ENCODE results near the gene ADRM1.

Gene ADRM1

DNA sequence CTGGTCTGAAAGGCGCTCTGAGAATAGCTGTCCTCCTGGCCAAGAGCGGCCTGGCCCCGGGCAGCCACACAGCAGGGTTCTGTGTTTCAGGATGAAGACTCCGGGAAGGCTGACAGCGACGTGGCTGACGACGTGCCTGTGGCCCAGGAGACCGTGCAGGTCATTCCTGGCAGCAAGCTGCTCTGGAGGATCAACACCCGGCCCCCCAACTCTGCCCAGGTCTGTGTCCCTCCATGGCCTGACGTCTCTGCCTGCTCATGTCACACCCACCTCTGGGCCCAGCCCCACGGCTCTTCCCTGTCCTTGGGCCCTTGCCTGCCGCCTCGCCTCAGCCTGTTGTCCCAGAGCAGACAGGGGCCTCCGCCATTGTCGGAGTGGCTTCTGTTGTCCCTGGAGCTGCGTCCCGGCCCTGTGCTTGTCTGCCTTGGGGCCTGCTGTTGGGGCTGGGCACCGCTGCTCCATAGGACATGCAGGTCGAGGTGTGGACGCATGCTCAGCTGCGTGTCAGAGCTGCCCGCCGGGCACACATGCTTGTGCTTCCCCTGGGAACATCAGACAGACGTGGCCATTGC is 16.2 kb upstream of the ADRM1 start:
- TF ChIP-seq GATA1 (IDR thresholded peaks at IDR 0.05; ENCODE audit: low read depth, low read length) (no peak), POLR2A (IDR thresholded peaks at IDR 0.05; ENCODE audit: low read length) (no peak)
- DNase-seq: no peak

DNA sequence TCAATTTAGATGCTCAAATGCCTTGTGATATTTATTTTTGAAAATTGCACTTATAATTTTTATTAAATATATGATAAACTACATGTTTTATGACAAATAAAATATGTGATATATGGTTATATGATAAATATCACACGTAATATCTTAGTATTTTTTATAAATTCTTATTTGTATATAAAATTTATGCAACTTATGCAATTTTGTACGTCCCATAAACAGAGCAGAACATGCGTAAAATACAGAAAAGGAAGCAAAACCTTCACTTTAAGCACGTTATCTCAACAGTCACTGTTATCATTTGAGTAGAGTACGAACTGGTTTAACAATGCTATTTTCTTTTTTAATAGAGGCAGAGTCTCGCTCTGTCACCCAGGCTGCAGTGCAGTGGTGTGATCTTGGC is 15.7 kb upstream of the ADRM1 start:
- no peak for TF ChIP-seq POLR2A (IDR thresholded peaks at IDR 0.05; ENCODE audit: low read length)
- TF ChIP-seq GATA1 (IDR thresholded peaks at IDR 0.05; ENCODE audit: low read depth, low read length): no peak
- DNase-seq: no peak

DNA sequence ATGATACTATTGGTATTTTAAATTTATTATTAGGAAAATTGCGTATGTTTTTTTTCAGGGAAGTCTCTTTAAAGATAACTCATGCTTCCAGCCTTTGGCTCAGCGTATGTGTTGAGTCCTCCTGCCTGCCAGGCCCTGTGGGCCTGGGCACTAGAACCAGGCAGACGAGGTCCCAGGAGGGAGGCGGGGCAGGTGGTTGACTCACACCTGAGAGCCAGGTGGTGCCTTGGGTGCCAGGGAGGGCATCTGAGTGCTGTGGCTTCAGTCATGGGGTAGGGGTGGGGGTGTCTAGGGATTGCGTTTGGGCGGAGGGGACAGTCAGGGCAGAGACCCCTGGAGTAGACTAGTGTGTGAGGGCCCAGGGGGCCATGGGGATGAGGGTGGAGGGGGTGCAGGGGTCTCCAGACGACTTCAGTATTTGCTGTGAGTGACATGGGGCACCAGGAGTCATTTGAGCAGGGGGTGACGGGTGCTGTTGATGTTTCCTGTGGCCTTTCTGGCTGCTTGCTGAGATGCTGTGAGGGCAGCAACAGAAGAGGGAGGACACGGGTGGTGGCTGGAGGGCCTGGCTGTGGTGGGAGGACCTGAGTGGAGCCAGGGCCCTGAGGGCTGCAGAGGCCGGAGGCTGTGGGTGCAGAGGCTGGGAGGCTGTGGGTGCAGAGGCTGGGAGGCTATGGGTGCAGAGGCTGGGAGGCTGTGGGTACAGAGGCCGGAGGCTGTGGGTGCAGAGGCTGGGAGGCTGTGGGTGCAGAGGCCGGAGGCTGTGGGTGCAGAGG is 14.8 kb upstream of the ADRM1 start:
- no peak for DNase-seq
- TF ChIP-seq POLR2A (IDR thresholded peaks at IDR 0.05; ENCODE audit: low read length) (no peak), GATA1 (IDR thresholded peaks at IDR 0.05; ENCODE audit: low read depth, low read length) (no peak)

DNA sequence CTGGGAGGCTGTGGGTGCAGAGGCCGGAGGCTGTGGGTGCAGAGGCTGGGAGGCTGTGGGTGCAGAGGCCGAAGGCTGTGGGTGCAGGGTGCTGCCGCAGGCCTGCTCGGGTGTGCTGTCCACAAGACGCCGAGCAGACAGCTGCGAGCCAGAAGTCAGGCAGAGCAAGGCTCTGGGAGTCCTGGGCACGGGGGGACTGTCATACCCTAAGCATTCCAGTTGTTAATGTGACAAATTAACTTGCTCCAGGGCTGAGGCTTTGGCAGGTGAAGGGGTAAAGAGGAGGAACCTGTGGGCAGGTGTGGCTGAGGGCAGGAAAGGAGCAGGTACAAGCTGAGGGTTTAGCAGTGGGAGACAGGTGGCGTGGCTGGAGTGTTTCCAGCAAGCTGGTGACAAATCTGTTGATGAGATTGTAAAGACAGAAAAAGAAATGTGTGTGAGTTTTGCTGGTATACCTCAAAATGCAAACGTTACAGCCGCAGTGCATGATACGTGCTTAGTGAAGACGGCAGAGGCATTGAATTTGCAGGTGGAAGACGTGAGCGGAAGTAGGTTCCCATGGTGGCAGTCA is 14.2 kb upstream of the ADRM1 start:
- no peak for TF ChIP-seq GATA1 (IDR thresholded peaks at IDR 0.05; ENCODE audit: low read depth, low read length)
- TF ChIP-seq POLR2A (IDR thresholded peaks at IDR 0.05; ENCODE audit: low read length): no peak
- no peak for DNase-seq

DNA sequence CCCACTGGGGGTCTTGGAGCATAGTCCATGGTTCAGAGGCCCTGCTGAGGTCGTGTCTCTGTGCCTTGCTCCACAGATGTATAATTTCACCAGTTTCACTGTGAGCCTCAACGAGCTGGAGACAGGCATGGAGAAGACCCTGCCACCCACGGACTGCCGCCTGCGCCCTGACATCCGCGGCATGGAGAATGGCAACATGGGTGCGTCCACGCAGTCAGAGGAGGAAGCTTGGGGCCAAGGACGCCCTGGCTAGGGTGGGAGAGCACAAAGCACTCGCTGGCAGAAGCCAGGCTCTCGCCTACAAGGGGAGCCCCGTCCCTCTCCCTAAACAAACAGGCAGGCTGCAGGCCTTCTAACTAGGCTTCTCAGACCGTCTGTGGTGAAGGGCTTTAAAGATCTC is 13.7 kb upstream of the ADRM1 start:
- TF ChIP-seq GATA1 (IDR thresholded peaks at IDR 0.05; ENCODE audit: low read depth, low read length) (no peak), POLR2A (IDR thresholded peaks at IDR 0.05; ENCODE audit: low read length) (no peak)
- DNase-seq: no peak

DNA sequence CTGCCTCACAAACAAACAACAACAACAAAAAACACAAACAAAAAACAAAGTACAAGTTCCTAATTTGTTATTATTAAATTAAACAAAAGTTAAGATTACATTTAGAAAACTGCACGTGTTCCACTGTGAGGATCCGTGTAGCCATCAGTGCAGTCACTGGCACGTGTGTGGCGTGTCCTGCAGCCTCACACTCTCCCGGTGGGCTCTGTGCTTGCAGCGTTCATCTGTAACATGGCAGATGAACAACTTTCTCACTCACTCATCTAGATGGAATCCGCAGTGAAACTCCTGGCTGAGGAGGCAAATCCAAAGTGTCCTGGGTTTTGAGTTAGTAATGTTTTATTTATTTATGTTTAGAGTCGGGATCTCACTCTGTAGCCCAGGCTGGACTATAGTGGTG is 12.9 kb upstream of the ADRM1 start:
- DNase-seq: no peak
- no peak for TF ChIP-seq GATA1 (IDR thresholded peaks at IDR 0.05; ENCODE audit: low read depth, low read length)
- no peak for TF ChIP-seq POLR2A (IDR thresholded peaks at IDR 0.05; ENCODE audit: low read length)

DNA sequence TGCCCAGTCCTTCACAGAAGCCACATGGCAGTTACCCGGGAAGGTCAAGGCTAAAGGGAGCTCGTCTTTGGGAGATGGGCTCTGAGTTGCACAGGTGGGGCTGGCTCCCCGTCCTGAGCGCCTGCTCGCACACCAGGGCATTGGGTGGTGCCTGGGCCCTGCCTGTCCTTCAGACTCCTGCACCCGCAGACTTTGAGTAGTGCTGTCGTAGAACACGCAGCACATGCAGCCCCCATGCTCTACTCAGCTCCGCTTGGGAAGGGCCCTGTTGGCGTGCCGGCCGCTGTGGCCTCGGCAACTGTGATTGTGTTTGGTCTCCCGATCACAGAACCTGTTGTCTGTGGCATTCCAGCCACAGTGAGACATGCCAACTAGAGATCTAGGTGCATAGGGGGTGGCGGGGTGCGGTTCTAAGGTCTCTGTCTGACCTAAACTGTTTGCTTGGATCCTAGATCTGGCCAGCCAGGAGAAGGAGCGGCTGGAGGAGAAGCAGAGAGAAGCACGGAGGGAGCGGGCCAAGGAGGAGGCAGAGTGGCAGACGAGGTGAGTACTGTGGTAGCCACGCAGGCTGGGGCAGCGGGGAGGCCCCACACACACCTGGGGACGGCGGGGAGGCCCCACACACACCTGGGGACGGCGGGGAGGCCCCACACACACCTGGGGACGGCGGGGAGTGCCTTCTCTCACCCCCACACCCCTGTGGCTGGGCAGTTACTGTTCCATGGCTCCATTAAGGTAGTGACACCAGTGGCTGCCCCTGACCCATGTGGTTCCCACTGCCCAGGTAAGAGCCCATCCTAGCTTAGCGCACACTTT is 11.3 kb upstream of the ADRM1 start:
- TF ChIP-seq GATA1 (IDR thresholded peaks at IDR 0.05; ENCODE audit: low read depth, low read length) (no peak), POLR2A (IDR thresholded peaks at IDR 0.05; ENCODE audit: low read length) (no peak)
- no peak for DNase-seq

DNA sequence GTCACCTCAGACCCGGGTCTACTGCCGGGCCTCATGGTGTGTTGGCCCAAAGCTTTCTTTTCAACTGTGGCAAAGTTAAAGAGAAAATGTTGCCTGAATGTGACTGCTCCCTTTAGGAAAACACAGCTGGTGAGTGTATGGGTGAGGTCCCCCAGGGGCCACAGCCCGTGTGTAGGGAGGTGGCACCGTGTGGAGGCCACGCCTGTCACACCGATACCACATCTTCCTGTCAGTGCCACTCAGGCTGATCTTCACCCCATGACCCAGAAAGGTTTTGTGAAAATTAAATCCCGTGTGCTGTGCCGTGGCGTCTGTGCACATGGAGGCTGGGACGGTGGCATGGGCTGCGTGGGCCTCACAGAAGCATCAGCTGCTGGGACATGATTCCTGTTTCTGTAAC is 10.7 kb upstream of the ADRM1 start:
- TF ChIP-seq GATA1 (IDR thresholded peaks at IDR 0.05; ENCODE audit: low read depth, low read length) (no peak), POLR2A (IDR thresholded peaks at IDR 0.05; ENCODE audit: low read length) (no peak)
- DNase-seq: no peak

DNA sequence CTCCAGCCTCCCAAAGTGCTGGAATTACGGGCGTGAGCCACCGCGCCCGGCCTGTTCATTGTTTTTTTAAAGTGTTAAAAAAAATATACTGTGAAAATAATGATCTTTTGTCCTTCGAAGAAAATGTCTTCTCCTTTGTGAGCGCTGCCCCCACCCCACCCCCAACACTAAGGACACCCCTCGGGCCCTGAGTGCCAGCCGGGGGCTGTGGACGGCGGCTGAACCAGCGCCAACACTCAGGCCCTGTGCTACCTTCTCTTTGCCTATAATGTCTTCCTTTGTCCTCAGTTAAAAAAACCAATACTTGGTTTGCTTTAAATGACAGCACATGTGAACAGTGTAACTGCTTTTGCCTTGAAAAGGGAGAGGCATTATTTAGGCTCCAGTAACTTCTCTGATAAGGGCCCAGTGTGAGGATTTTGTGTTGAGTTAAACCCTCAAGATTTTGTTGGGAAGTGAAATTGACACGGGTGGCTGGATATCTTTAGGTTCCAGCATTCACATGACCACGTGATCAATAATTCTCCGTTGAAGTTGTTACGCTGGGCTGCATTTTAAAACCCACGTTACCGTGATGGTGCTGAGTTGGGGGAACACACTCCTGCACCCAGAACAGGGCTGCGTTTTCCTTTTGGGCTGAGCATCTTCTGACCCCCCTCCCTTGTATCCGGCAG is 9.5 kb upstream of the ADRM1 start:
- TF ChIP-seq POLR2A (IDR thresholded peaks at IDR 0.05; ENCODE audit: low read length) (no peak), GATA1 (IDR thresholded peaks at IDR 0.05; ENCODE audit: low read depth, low read length) (no peak)
- no peak for DNase-seq

DNA sequence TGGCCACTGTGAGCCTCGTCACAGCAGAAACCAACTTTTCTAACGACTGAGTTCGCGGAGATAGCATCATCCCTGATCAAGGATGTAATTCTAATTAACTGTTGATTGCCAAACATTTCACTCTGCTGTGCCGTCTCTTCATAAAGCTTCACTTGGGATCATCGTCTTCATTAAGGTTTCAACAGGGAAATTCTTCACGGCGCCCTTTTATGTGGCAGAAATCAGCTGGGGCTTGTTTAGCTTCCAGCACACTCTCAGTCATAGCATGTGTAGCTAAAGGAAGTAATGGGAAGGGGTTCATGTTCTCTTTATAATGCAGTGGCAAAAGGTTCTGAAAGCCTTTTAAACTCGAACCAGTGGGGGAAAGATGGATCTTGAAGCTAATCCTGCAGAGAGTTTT is 8.9 kb upstream of the ADRM1 start:
- no peak for DNase-seq
- TF ChIP-seq GATA1 (IDR thresholded peaks at IDR 0.05; ENCODE audit: low read depth, low read length) (no peak), POLR2A (IDR thresholded peaks at IDR 0.05; ENCODE audit: low read length) (no peak)

DNA sequence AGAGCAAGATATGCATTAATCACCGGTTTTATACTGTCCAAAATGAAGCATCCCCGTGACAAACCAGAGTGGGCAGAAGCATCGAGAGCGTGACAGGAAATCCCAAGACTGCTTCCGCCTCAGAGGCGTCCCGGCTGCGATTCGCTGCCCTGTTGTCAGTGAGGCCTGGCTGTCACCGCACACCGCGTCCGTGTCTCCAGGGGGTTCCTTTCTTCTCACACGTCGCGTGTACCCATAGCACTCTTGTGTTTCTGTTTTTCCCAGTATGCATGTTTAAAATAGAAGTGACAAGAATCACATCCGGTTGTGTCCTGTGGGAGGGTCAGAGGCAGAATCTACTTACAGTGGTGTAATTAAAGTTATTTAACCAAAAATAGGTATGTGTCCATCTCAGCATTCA is 8.3 kb upstream of the ADRM1 start:
- DNase-seq: no peak
- no peak for TF ChIP-seq POLR2A (IDR thresholded peaks at IDR 0.05; ENCODE audit: low read length)
- TF ChIP-seq GATA1 (IDR thresholded peaks at IDR 0.05; ENCODE audit: low read depth, low read length): no peak

DNA sequence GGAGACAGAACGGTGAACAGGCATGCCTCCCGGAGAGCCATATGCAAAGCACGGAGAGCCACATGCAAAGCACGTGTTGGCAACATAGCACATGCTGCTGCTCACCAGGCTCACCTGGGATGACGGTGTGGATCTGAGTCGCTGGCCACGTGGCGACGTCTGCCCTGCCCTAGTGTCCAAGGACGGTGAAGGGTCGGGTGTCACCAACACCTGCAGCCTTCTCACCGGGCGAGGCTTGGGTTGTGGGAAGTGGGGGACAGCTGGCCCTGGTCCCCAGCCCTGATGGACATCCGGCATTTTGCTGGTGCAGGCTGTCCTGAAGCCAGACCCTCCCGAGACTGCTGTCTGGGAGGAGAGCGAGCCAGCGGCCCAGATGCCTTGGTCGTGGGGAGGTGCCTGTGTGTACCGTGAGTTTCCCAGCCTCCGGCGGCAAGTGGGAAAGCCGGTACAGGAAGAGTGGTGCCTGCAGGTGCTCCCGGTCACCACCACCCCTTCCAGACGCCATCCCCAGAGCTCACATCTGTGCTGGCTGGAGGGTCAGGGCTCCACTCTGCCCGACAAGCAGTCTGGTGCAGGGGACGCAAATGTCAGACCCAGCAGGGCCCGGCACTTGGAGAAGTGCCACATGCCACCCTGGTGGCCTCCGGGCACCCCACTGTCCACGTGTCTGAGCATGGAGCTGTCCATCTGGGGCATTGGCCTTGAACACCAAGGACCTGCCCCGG is 5.9 kb upstream of the ADRM1 start:
- TF ChIP-seq POLR2A (IDR thresholded peaks at IDR 0.05; ENCODE audit: low read length) (no peak), GATA1 (IDR thresholded peaks at IDR 0.05; ENCODE audit: low read depth, low read length) (no peak)
- no peak for DNase-seq
